ENCODE results near the gene GSE1.

GRCh38 chr16:85576944-85577343 is 36.2 kb upstream of the GSE1 start:
- TF ChIP-seq CTCF (IDR thresholded peaks at IDR 0.05) (no peak), POLR2A (IDR thresholded peaks at IDR 0.05) (no peak)

Measured in thyroid gland (tissue), 4 donors.